Mesothelial cell of epicardium (in vitro differentiated cells): ENCODE results near the gene ZNF451. TPM values are rescaled to one million over a fixed set of nuclear protein-coding genes. Genes with fewer than 3 reads are reported as not detected.
A peak's percentile ranks its signal among the peaks of the same experiment; 100 is the strongest.
"Not testable (repeated sequence)": the region's sequence is repeated elsewhere in the genome, so short reads cannot be mapped to it uniquely, and the experiment has no call there.

Experiments used
- DNase-seq, 2 experiments: peaks; one replicate each; pipeline ENCODE4 v3.0.0; 2021; ENCODE audit warnings: low spot score in 2 of 2; ENCODE audit not compliant: unreplicated experiment in 2 of 2
- H3K27ac Mint-ChIP-seq: 2 replicates; pipeline ENCODE4 v1.8.0; 2021; ENCODE audit warnings: mixed read lengths
- H3K27me3 Mint-ChIP-seq: 2 replicates; pipeline ENCODE4 v1.8.0; 2021; ENCODE audit warnings: low read depth, mixed read lengths
- H3K36me3 Mint-ChIP-seq: 2 replicates; pipeline ENCODE4 v1.8.0; 2021; ENCODE audit warnings: mixed read lengths
- H3K4me1 Mint-ChIP-seq: 2 replicates; pipeline ENCODE4 v1.8.0; 2021; ENCODE audit warnings: mixed read lengths
- H3K4me3 Mint-ChIP-seq: 2 replicates; pipeline ENCODE4 v1.8.0; 2021; ENCODE audit warnings: mild to moderate bottlenecking, moderate library complexity, mixed read lengths
- H3K9me3 Mint-ChIP-seq: 2 replicates; pipeline ENCODE4 v1.8.0; 2021; ENCODE audit warnings: mixed read lengths
- total RNA-seq: library from RNA; stranded (reverse); gene quantifications from 3 replicates; pipeline ENCODE4 v1.2.1, GENCODE V29; 2021
- TF ChIP-seq, protein P1 (sequence below): fragments of 200-600 bp; sonication (generic); IDR thresholded peaks from one replicate; pipeline ENCODE4 v1.5.0; 2021; ENCODE audit warnings: antibody characterized with exemption; ENCODE audit not compliant: unreplicated experiment

Gene ZNF451
- total RNA-seq, 1 donor from 2014 or later = 79.9 TPM

- Mint-ChIP-seq H3K4me1 (peaks cover 22% of the 10 kb centered on the region), H3K27me3 (no peaks in the 10 kb centered on the region), H3K27ac (no peak overlapping the region), H3K36me3 (peaks cover 3% of the 10 kb centered on the region), H3K9me3 (no peaks in the 10 kb centered on the region), H3K4me3 (no peak overlapping the region)
- DNase-seq = no peak
- TF ChIP-seq, protein P1, sequence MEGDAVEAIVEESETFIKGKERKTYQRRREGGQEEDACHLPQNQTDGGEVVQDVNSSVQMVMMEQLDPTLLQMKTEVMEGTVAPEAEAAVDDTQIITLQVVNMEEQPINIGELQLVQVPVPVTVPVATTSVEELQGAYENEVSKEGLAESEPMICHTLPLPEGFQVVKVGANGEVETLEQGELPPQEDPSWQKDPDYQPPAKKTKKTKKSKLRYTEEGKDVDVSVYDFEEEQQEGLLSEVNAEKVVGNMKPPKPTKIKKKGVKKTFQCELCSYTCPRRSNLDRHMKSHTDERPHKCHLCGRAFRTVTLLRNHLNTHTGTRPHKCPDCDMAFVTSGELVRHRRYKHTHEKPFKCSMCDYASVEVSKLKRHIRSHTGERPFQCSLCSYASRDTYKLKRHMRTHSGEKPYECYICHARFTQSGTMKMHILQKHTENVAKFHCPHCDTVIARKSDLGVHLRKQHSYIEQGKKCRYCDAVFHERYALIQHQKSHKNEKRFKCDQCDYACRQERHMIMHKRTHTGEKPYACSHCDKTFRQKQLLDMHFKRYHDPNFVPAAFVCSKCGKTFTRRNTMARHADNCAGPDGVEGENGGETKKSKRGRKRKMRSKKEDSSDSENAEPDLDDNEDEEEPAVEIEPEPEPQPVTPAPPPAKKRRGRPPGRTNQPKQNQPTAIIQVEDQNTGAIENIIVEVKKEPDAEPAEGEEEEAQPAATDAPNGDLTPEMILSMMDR = no peak
These were observed 3.1 kb upstream of the ZNF451 start for GRCh38 chr6:57086843-57087242.

- peak overlapping the region; percentile 86 for H3K27ac Mint-ChIP-seq
- H3K27me3 Mint-ChIP-seq = no peaks in the 10 kb centered on the region
- H3K4me3 Mint-ChIP-seq = no peak overlapping the region
- peaks cover 29% of the 10 kb centered on the region for H3K4me1 Mint-ChIP-seq
- no peak for DNase-seq
- no peaks in the 10 kb centered on the region for H3K9me3 Mint-ChIP-seq
- peaks cover 9% of the 10 kb centered on the region for H3K36me3 Mint-ChIP-seq
- TF ChIP-seq, protein P1 = no peak
These were observed 2.1 kb upstream of the ZNF451 start for GRCh38 chr6:57087916-57088315.

DNA sequence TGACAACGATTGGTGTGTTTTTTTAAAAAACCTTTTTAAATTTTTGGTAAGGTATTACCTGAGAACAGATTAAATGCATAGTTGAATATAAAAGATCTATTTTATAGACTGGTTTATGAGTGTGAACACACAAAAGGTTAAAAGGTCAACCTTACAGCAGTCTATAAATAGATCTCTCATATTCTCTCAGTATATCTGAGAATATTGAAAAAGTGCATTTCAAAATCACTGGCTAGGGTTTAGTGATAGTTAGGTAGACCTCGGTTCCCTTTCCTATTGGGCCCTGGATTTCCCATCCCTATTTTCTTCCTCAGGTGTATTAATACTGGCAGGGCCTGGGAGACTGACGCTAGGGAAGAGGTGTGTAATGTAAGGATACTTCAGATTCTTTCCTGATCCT is 723 bp upstream of the ZNF451 start:
- Mint-ChIP-seq H3K36me3 (peaks cover 11% of the 10 kb centered on the region), H3K4me3 (peak overlapping the region; percentile 64), H3K4me1 (peaks cover 38% of the 10 kb centered on the region), H3K27ac (peak overlapping the region; percentile 91), H3K27me3 (no peaks in the 10 kb centered on the region), H3K9me3 (no peaks in the 10 kb centered on the region)
- TF ChIP-seq, protein P1 = no peak
- no peak for DNase-seq

DNA sequence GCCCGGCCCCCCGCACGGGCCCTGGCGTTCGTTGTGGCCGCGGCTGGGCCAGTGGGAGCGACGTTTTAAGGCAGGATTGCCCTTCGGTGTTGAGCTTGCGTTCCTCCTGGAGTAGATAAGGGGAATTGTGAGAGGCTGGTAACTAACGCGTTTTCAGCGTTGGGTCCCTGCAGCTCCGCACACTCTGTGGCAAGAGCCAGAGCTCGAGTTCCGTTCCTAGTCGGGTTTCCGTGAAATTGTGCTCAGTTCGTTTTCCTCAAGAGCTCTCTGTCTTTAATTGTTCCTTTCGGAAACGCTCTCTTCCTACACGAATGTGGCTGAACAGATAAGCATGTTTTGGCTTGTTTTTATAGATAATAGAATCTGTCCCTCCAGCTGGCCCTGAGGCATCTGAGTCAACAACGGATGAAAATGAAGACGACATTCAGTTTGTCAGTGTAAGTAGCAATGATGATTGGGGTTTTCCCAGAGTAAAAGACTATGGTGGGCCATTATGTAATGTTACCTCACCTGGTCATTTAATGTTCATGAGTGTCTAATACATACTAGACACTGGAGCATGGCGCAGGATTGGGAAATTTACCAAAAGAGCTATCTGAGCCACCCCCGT is 575 bp downstream of the ZNF451 start:
- not testable (repeated sequence) for H3K9me3 Mint-ChIP-seq, H3K27ac Mint-ChIP-seq, DNase-seq, H3K27me3 Mint-ChIP-seq
- peaks cover 15% of the 10 kb centered on the region for H3K36me3 Mint-ChIP-seq
- peak overlapping the region; percentile 64 for H3K4me3 Mint-ChIP-seq
- peaks cover 38% of the 10 kb centered on the region for H3K4me1 Mint-ChIP-seq

GRCh38 chr6:57091375-57091774 is 1.4 kb downstream of the ZNF451 start:
- Mint-ChIP-seq H3K4me3 (peak overlapping the region; percentile 59), H3K27ac (peak overlapping the region; percentile 93), H3K4me1 (peaks cover 38% of the 10 kb centered on the region), H3K36me3 (peaks cover 15% of the 10 kb centered on the region)
- H3K9me3 Mint-ChIP-seq, DNase-seq, H3K27me3 Mint-ChIP-seq: not testable (repeated sequence)

GRCh38 chr6:57094689-57095088 is 4.7 kb downstream of the ZNF451 start:
- Mint-ChIP-seq H3K4me1 (peaks cover 27% of the 10 kb centered on the region), H3K27ac (no peak overlapping the region), H3K4me3 (no peak overlapping the region), H3K9me3 (no peaks in the 10 kb centered on the region), H3K27me3 (no peaks in the 10 kb centered on the region), H3K36me3 (peaks cover 28% of the 10 kb centered on the region)
- no peak for DNase-seq
- TF ChIP-seq, protein P1 = no peak

DNA sequence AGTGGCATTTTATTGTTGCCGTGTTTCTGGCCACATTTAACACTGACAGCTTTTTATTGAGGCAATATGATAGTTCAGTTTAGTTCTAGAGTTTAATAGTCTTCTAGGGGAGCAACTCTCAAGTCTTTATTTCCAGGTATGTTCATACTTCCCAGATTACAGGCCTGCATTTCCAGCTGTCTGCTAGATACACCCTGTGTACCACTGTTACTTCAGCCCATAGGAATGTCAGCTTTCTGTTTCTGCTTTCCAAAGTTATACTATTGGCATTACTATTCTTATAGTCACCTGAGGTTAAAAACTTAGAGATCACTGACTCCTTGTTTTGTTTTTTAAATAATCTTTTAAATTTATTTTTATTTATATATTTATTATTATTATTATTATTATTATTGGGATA is 7.6 kb downstream of the ZNF451 start:
- Mint-ChIP-seq H3K27me3 (no peaks in the 10 kb centered on the region), H3K27ac (peak overlapping the region; percentile 5), H3K9me3 (no peaks in the 10 kb centered on the region), H3K4me3 (no peak overlapping the region), H3K36me3 (peaks cover 48% of the 10 kb centered on the region), H3K4me1 (peaks cover 11% of the 10 kb centered on the region)
- TF ChIP-seq, protein P1 = no peak
- DNase-seq = no peak
